Ramos (cell line): Measurements from ENCODE around the gene PRKCSH.
"Not testable (repeated sequence)": the region's sequence is repeated elsewhere in the genome, so short reads cannot be mapped to it uniquely, and the experiment has no call there.

Experiments used
- in situ Hi-C: fragments of 300-500 bp; cut with MboI; formaldehyde crosslinking; loops from one replicate; pipeline ENCODE4 v1.14.3; 2022; ENCODE audit warnings: low sequenced_read_pairs; ENCODE audit not compliant: unreplicated experiment

The PRKCSH gene

GRCh38 chr19:11435057-11435832, at the start of gene PRKCSH, which contains the start of gene ODAD3:
PRKCSH (plus strand) TSS chr19:11435635; CDS start chr19:11436118, 483 bp downstream.
ODAD3 (minus strand) TSS chr19:11435121; CDS start chr19:11435016, 105 bp downstream.
- in situ Hi-C loops = no loop called here

GRCh38 chr19:11387162-11388034, 48.0 kb upstream of the PRKCSH start:
- in situ Hi-C loops = no loop called here

- in situ Hi-C loops = no loop called here
These were observed 45.1 kb upstream of the PRKCSH start for GRCh38 chr19:11390359-11390758.

- in situ Hi-C loops = no loop called here
These were observed 44.3 kb upstream of the PRKCSH start for GRCh38 chr19:11390933-11391680.

GRCh38 chr19:11397089-11397610, 38.3 kb upstream of the PRKCSH start:
- in situ Hi-C loops = no loop called here

- in situ Hi-C loops = no loop called here
These were observed 35.8 kb upstream of the PRKCSH start for GRCh38 chr19:11399667-11400066.

GRCh38 chr19:11400798-11401197, 34.6 kb upstream of the PRKCSH start:
- in situ Hi-C loops = no loop called here

- in situ Hi-C loops = no loop called here
These were observed 33.5 kb upstream of the PRKCSH start for GRCh38 chr19:11401808-11402543.

- in situ Hi-C loops = no loop called here
These were observed 30.7 kb upstream of the PRKCSH start for GRCh38 chr19:11404588-11405222.

GRCh38 chr19:11405846-11406643, 29.4 kb upstream of the PRKCSH start:
- in situ Hi-C loops = no loop called here

- in situ Hi-C loops = not testable (repeated sequence)
These were observed 28.7 kb upstream of the PRKCSH start for GRCh38 chr19:11406703-11407236.

GRCh38 chr19:11408591-11408990, 26.8 kb upstream of the PRKCSH start:
- in situ Hi-C loops = no loop called here

GRCh38 chr19:11410682-11411081, 24.8 kb upstream of the PRKCSH start:
- in situ Hi-C loops = no loop called here

GRCh38 chr19:11414544-11414943, 20.9 kb upstream of the PRKCSH start:
- in situ Hi-C loops = no loop called here

GRCh38 chr19:11416346-11417052, 18.9 kb upstream of the PRKCSH start:
- in situ Hi-C loops = no loop called here

GRCh38 chr19:11418094-11418548, 17.3 kb upstream of the PRKCSH start:
- in situ Hi-C loops = no loop called here
